HepG2 (cell line): ENCODE data around the gene ITGB5. TPM values are rescaled to one million over a fixed set of nuclear protein-coding genes. Genes with fewer than 3 reads are reported as not detected.

Experiments
- ATAD3A ChIP-seq: sonication (generic); formaldehyde crosslinking; IDR thresholded peaks from 2 replicates; pipeline ENCODE4 v1.4.0; 2020; ENCODE audit warnings: missing genetic modification reagents
- FOXK2 ChIP-seq: fragments of 450-650 bp; IDR thresholded peaks from 2 replicates; pipeline ENCODE4 v1.6.1; 2016
- GFI1 ChIP-seq: sonication (generic); formaldehyde crosslinking; IDR thresholded peaks from 2 replicates; pipeline ENCODE4 v1.5.0; 2020; ENCODE audit warnings: missing genetic modification reagents, mild to moderate bottlenecking, borderline replicate concordance
- MTA1 ChIP-seq: sonication (generic); formaldehyde crosslinking; IDR thresholded peaks from 2 replicates; pipeline ENCODE4 v1.4.0; 2020; ENCODE audit warnings: missing genetic modification reagents, mild to moderate bottlenecking, borderline replicate concordance
- NCOA2 ChIP-seq: sonication (generic); formaldehyde crosslinking; IDR thresholded peaks from 2 replicates; pipeline ENCODE4 v1.8.0; 2022; ENCODE audit warnings: inconsistent platforms
- PRMT3 ChIP-seq: sonication (generic); formaldehyde crosslinking; IDR thresholded peaks from 2 replicates; pipeline ENCODE4 v1.8.1; 2022; ENCODE audit warnings: low read depth, mild to moderate bottlenecking, moderate library complexity, missing genetic modification reagents, borderline replicate concordance
- SOX6 ChIP-seq, 2 experiments: fragments of 450-650 bp in 1 of 2; sonication (generic) in 1 of 2; formaldehyde crosslinking in 1 of 2; IDR thresholded peaks; 2 replicates each; pipeline versions ENCODE4 v1.4.0 to v1.6.1; 2017 to 2020; ENCODE audit warnings: antibody characterized with exemption in 1 of 2, mild to moderate bottlenecking in 1 of 2, missing genetic modification reagents in 1 of 2
- SUZ12 ChIP-seq: fragments of 150-350 bp; IDR thresholded peaks from 2 replicates; pipeline ENCODE4 v1.6.1; 2014; ENCODE audit warnings: low read depth, low read length
- polyA plus RNA-seq, 8 experiments: library from polyadenylated mRNA; depleted of rRNA in 3 of 8; stranded (reverse) in 7 of 8; unstranded in 1 of 8; fragments of >200 nt; fragmentation: Illumina TruSeq in 4 of 8; extraction: Trizol in 4 of 8; gene quantifications; 2 replicates each; pipeline versions ENCODE4 v1.2.1 to v1.2.3, GENCODE V29; 2011 to 2016; ENCODE audit warnings: low read depth in 4 of 8, missing spikeins in 1 of 8, mixed read lengths in 1 of 8; ENCODE audit not compliant: insufficient read depth in 1 of 8
- total RNA-seq, 5 experiments: library from RNA; depleted of rRNA; stranded (reverse); fragments of >200 nt; fragmentation: Illumina TruSeq; extraction: Trizol; gene quantifications; 2 replicates each; pipeline ENCODE4 v1.2.3, GENCODE V29; 2016; ENCODE audit warnings: low read depth in 1 of 5
- TF ChIP-seq, protein P1 (sequence below): sonication (generic); formaldehyde crosslinking; IDR thresholded peaks from 2 replicates; pipeline ENCODE4 v1.5.0; 2020; ENCODE audit warnings: missing genetic modification reagents
- TF ChIP-seq, protein P2 (sequence below), 2 experiments: sonication (generic) in 1 of 2; formaldehyde crosslinking in 1 of 2; IDR thresholded peaks; 2 replicates each; pipeline versions ENCODE4 v1.4.0 to v1.6.1; 2016 to 2020; ENCODE audit warnings: borderline replicate concordance in 1 of 2, low read depth in 1 of 2, mild to moderate bottlenecking in 1 of 2, missing genetic modification reagents in 1 of 2
- TF ChIP-seq, protein P3 (sequence below): sonication (generic); formaldehyde crosslinking; IDR thresholded peaks from 2 replicates; pipeline ENCODE4 v1.4.0; 2020; ENCODE audit warnings: missing genetic modification reagents
- TF ChIP-seq, protein P4 (sequence below), 2 experiments: fragments of 450-650 bp in 1 of 2; sonication (generic) in 1 of 2; formaldehyde crosslinking; IDR thresholded peaks; 2 replicates each; pipeline versions ENCODE4 v1.5.0 to v1.8.0; 2020 to 2022; ENCODE audit warnings: mild to moderate bottlenecking in 1 of 2, missing genetic modification reagents in 1 of 2
- TF ChIP-seq, protein P5 (sequence below): sonication (generic); formaldehyde crosslinking; IDR thresholded peaks from 2 replicates; pipeline ENCODE4 v1.5.0; 2020; ENCODE audit warnings: mild to moderate bottlenecking, missing genetic modification reagents
- TF ChIP-seq, protein P6 (sequence below): IDR thresholded peaks from 2 replicates; pipeline ENCODE4 v1.4.0; 2020; ENCODE audit warnings: mild to moderate bottlenecking, missing genetic modification reagents

ITGB5 gene
- total and polyA plus RNA-seq, 2 of the 13 experiments (the other 11 are each of a cell fraction or from before 2014, with no cell fraction given) = 74.1 to 343 TPM

DNA sequence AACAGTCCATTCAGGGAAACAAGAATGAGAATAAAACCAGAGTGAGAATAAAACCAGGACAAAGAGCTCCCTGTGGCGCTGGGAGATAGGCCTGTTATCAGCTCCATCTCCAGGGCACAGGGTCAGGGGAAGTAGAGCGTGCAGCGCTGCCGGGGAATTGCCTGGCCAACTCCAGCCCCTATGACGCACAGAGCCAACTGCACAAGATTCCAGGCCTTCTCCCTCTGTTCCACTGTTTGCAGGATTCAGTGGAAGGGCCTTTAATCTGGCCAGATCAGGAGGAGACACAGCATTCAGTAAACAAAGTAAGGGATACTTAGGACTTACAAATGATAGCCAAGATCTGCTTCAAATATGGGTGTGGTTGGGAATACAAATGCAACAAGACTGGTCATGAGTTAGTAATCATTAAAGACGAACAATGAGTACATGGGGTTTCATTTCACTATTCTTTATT is 49.4 kb downstream of the ITGB5 start (continued):
- TF ChIP-seq, protein P1, sequence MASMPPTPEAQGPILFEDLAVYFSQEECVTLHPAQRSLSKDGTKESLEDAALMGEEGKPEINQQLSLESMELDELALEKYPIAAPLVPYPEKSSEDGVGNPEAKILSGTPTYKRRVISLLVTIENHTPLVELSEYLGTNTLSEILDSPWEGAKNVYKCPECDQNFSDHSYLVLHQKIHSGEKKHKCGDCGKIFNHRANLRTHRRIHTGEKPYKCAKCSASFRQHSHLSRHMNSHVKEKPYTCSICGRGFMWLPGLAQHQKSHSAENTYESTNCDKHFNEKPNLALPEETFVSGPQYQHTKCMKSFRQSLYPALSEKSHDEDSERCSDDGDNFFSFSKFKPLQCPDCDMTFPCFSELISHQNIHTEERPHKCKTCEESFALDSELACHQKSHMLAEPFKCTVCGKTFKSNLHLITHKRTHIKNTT (CRISPR knock-in tag) = no peak
- TF ChIP-seq, protein P2, sequence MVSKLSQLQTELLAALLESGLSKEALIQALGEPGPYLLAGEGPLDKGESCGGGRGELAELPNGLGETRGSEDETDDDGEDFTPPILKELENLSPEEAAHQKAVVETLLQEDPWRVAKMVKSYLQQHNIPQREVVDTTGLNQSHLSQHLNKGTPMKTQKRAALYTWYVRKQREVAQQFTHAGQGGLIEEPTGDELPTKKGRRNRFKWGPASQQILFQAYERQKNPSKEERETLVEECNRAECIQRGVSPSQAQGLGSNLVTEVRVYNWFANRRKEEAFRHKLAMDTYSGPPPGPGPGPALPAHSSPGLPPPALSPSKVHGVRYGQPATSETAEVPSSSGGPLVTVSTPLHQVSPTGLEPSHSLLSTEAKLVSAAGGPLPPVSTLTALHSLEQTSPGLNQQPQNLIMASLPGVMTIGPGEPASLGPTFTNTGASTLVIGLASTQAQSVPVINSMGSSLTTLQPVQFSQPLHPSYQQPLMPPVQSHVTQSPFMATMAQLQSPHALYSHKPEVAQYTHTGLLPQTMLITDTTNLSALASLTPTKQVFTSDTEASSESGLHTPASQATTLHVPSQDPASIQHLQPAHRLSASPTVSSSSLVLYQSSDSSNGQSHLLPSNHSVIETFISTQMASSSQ (IDR thresholded peaks at IDR 0.05; ENCODE audit: low read depth) = peak; percentile 54; the same call in 1 of the 2 replicates
- TF ChIP-seq, protein P2 (CRISPR knock-in tag; IDR thresholded peaks at IDR 0.05; ENCODE audit: borderline replicate concordance) = no peak; the same call in 1 of the 2 replicates
- no peak for TF ChIP-seq SUZ12
- TF ChIP-seq, protein P3, sequence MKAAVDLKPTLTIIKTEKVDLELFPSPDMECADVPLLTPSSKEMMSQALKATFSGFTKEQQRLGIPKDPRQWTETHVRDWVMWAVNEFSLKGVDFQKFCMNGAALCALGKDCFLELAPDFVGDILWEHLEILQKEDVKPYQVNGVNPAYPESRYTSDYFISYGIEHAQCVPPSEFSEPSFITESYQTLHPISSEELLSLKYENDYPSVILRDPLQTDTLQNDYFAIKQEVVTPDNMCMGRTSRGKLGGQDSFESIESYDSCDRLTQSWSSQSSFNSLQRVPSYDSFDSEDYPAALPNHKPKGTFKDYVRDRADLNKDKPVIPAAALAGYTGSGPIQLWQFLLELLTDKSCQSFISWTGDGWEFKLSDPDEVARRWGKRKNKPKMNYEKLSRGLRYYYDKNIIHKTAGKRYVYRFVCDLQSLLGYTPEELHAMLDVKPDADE = no peak
- TF ChIP-seq ATAD3A = no peak
- TF ChIP-seq SOX6 (IDR thresholded peaks at IDR 0.05) = no peak
- peak; percentile 86 for TF ChIP-seq SOX6 (CRISPR knock-in tag; IDR thresholded peaks at IDR 0.05)
- TF ChIP-seq FOXK2 = no peak
- TF ChIP-seq, protein P4, sequence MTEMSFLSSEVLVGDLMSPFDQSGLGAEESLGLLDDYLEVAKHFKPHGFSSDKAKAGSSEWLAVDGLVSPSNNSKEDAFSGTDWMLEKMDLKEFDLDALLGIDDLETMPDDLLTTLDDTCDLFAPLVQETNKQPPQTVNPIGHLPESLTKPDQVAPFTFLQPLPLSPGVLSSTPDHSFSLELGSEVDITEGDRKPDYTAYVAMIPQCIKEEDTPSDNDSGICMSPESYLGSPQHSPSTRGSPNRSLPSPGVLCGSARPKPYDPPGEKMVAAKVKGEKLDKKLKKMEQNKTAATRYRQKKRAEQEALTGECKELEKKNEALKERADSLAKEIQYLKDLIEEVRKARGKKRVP (CRISPR knock-in tag; IDR thresholded peaks at IDR 0.05) = no peak
- TF ChIP-seq, protein P5, sequence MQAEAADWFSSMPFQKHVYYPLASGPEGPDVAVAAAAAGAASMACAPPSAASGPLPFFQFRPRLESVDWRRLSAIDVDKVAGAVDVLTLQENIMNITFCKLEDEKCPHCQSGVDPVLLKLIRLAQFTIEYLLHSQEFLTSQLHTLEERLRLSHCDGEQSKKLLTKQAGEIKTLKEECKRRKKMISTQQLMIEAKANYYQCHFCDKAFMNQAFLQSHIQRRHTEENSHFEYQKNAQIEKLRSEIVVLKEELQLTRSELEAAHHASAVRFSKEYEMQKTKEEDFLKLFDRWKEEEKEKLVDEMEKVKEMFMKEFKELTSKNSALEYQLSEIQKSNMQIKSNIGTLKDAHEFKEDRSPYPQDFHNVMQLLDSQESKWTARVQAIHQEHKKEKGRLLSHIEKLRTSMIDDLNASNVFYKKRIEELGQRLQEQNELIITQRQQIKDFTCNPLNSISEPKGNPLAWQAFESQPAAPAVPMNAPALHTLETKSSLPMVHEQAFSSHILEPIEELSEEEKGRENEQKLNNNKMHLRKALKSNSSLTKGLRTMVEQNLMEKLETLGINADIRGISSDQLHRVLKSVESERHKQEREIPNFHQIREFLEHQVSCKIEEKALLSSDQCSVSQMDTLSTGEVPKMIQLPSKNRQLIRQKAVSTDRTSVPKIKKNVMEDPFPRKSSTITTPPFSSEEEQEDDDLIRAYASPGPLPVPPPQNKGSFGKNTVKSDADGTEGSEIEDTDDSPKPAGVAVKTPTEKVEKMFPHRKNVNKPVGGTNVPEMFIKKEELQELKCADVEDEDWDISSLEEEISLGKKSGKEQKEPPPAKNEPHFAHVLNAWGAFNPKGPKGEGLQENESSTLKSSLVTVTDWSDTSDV (CRISPR knock-in tag) = no peak
- peak; percentile 80 for TF ChIP-seq NCOA2 (CRISPR knock-in tag)
- peak; percentile 77 for TF ChIP-seq GFI1 (CRISPR knock-in tag)
- TF ChIP-seq PRMT3 (CRISPR knock-in tag) = no peak
- peak; percentile 75; the same call in 1 of the 2 replicates for TF ChIP-seq MTA1 (CRISPR knock-in tag)
- TF ChIP-seq, protein P6, sequence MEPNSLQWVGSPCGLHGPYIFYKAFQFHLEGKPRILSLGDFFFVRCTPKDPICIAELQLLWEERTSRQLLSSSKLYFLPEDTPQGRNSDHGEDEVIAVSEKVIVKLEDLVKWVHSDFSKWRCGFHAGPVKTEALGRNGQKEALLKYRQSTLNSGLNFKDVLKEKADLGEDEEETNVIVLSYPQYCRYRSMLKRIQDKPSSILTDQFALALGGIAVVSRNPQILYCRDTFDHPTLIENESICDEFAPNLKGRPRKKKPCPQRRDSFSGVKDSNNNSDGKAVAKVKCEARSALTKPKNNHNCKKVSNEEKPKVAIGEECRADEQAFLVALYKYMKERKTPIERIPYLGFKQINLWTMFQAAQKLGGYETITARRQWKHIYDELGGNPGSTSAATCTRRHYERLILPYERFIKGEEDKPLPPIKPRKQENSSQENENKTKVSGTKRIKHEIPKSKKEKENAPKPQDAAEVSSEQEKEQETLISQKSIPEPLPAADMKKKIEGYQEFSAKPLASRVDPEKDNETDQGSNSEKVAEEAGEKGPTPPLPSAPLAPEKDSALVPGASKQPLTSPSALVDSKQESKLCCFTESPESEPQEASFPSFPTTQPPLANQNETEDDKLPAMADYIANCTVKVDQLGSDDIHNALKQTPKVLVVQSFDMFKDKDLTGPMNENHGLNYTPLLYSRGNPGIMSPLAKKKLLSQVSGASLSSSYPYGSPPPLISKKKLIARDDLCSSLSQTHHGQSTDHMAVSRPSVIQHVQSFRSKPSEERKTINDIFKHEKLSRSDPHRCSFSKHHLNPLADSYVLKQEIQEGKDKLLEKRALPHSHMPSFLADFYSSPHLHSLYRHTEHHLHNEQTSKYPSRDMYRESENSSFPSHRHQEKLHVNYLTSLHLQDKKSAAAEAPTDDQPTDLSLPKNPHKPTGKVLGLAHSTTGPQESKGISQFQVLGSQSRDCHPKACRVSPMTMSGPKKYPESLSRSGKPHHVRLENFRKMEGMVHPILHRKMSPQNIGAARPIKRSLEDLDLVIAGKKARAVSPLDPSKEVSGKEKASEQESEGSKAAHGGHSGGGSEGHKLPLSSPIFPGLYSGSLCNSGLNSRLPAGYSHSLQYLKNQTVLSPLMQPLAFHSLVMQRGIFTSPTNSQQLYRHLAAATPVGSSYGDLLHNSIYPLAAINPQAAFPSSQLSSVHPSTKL (CRISPR knock-in tag) = peak; percentile 95
